HepG2 (cell line): ENCODE measurements around the gene HELZ. TPM values are rescaled to one million over a fixed set of nuclear protein-coding genes. Genes with fewer than 3 reads are reported as not detected.
A peak's percentile ranks its signal among the peaks of the same experiment; 100 is the strongest.
"Not testable (repeated sequence)": the region's sequence is repeated elsewhere in the genome, so short reads cannot be mapped to it uniquely, and the experiment has no call there.

Experiments used
- ATAC-seq: fragments of 200-7000 bp; cut with Tn5 transposase; 3 replicates; pipeline ENCODE4 v1.9.1; 2020; ENCODE audit warnings: mild to moderate bottlenecking, moderate library complexity
- BruUV-seq: library from RNA; stranded (reverse); fragments of 400-500 nt; replicated peaks from 2 replicates; lab custom pipeline; 2021; lab: Mats Ljungman, UMichigan
- CTCF ChIA-PET: fragments of 300-600 bp; formaldehyde crosslinking; extraction: SDS; loops from one replicate; lab custom pipeline; 2021; ENCODE audit warnings: low total read pairs, inconsistent platforms, low intra/inter-chr PET ratio; lab: Yijun Ruan, JAX
- POLR2A ChIA-PET: fragments of 350-600 bp; sonication (Branson Sonifier 250); formaldehyde crosslinking; loops from one replicate; lab custom pipeline; 2020; ENCODE audit warnings: antibody characterized with exemption, inconsistent platforms; lab: Yijun Ruan, JAX
- DNase-seq: peaks from one replicate; pipeline ENCODE4 v3.0.0-alpha.2; 2015; ENCODE audit warnings: low spot score
- FAIRE-seq: peaks from 3 replicates; lab custom pipeline; 2011; peaks lifted over from hg19 to GRCh38; lab: Jason Lieb, UNC
- H2AFZ ChIP-seq: one replicate; pipeline ENCODE4 v1.6.1; 2011; ENCODE audit warnings: low read length, inconsistent platforms
- H3K27ac ChIP-seq: fragments of 300-600 bp; 3 replicates; pipeline ENCODE4 v1.8.0; 2011; ENCODE audit warnings: mixed run types, mild to moderate bottlenecking, mixed read lengths, low read length, inconsistent platforms; ENCODE audit not compliant: insufficient read depth; ENCODE audit errors: extremely low read length
- H3K27me3 ChIP-seq, 2 experiments: fragments of 200-600 bp in 1 of 2; 2 replicates in 1 of 2; 3 replicates in 1 of 2; pipeline versions ENCODE4 v1.6.0 to v1.8.0; 2011; ENCODE audit warnings: low read length in 2 of 2, mild to moderate bottlenecking in 2 of 2, moderate library complexity in 2 of 2, inconsistent platforms in 1 of 2; ENCODE audit not compliant: insufficient read depth in 2 of 2, control insufficient read depth in 1 of 2
- H3K36me3 ChIP-seq, 2 experiments: fragments of 200-600 bp in 1 of 2; replicated peaks in 1 of 2; 2 replicates in 1 of 2; 3 replicates in 1 of 2; pipeline versions ENCODE4 v1.5.1 to v1.8.0; 2011; ENCODE audit warnings: low read length in 2 of 2, inconsistent platforms in 1 of 2; ENCODE audit not compliant: insufficient read depth in 2 of 2, control insufficient read depth in 1 of 2
- H3K4me1 ChIP-seq: 2 replicates; pipeline ENCODE4 v1.5.1; 2012; ENCODE audit warnings: low read length, inconsistent platforms; ENCODE audit not compliant: insufficient read depth
- H3K4me2 ChIP-seq: 2 replicates; pipeline ENCODE4 v1.6.0; 2011; ENCODE audit warnings: low read depth, low read length, inconsistent platforms
- H3K4me3 ChIP-seq, 3 experiments: fragments of 200-600 bp in 1 of 3; sonication (generic), shearing (Covaris generic) in 1 of 3; replicated peaks in 1 of 3; 2 replicates each; pipeline ENCODE4 v1.5.1; 2011 to 2016; ENCODE audit warnings: low read length in 3 of 3, inconsistent platforms in 2 of 3, low read depth in 2 of 3, mild to moderate bottlenecking in 2 of 3, control low read depth in 1 of 3, mixed read lengths in 1 of 3; ENCODE audit not compliant: insufficient read depth in 1 of 3
- H3K79me2 ChIP-seq: one replicate; pipeline ENCODE4 v1.6.1; 2011; ENCODE audit warnings: low read length, inconsistent platforms; ENCODE audit not compliant: insufficient read depth
- H3K9ac ChIP-seq: 2 replicates; pipeline ENCODE4 v1.6.0; 2011; ENCODE audit warnings: mild to moderate bottlenecking, low read depth, low read length, inconsistent platforms; ENCODE audit not compliant: insufficient read depth
- H3K9me3 ChIP-seq: 2 replicates; pipeline ENCODE4 v1.5.1; 2012; ENCODE audit warnings: mild to moderate bottlenecking, low read length
- H4K20me1 ChIP-seq: 2 replicates; pipeline ENCODE4 v1.6.0; 2011; ENCODE audit warnings: inconsistent platforms, mild to moderate bottlenecking, low read length, moderate library complexity; ENCODE audit not compliant: insufficient read depth
- FOXK1 ChIP-seq: sonication (generic); formaldehyde crosslinking; IDR thresholded peaks from 2 replicates; pipeline ENCODE4 v1.4.0; 2020; ENCODE audit warnings: low read depth, missing genetic modification reagents, borderline replicate concordance
- HNF4A ChIP-seq: sonication (generic); formaldehyde crosslinking; IDR thresholded peaks from 2 replicates; pipeline ENCODE4 v1.4.0; 2020; ENCODE audit warnings: missing genetic modification reagents
- NR2F1 ChIP-seq, 2 experiments: fragments of 450-650 bp in 1 of 2; formaldehyde crosslinking in 1 of 2; IDR thresholded peaks; 2 replicates each; pipeline versions ENCODE4 v1.5.0 to v1.6.1; 2016 to 2020; ENCODE audit warnings: mild to moderate bottlenecking in 1 of 2, missing compliant biosample characterization in 1 of 2, missing genetic modification reagents in 1 of 2, moderate library complexity in 1 of 2
- NR2F6 ChIP-seq, 2 experiments: IDR thresholded peaks; 2 replicates each; pipeline ENCODE4 v1.6.1; 2016; ENCODE audit warnings: antibody characterized with exemption in 1 of 2, mild to moderate bottlenecking in 1 of 2
- RARA ChIP-seq: IDR thresholded peaks from 2 replicates; pipeline ENCODE4 v1.6.1; 2016; ENCODE audit warnings: missing genetic modification reagents, missing compliant biosample characterization
- SALL1 ChIP-seq: sonication (generic); formaldehyde crosslinking; IDR thresholded peaks from 2 replicates; pipeline ENCODE4 v1.8.0; 2022; ENCODE audit warnings: mild to moderate bottlenecking, missing genetic modification reagents
- SP5 ChIP-seq: IDR thresholded peaks from 2 replicates; pipeline ENCODE4 v1.6.1; 2016; ENCODE audit warnings: low read depth, borderline replicate concordance
- SRY ChIP-seq: sonication (generic); formaldehyde crosslinking; IDR thresholded peaks from 2 replicates; pipeline ENCODE4 v1.8.0; 2022; ENCODE audit warnings: mild to moderate bottlenecking, missing genetic modification reagents
- ZBTB20 ChIP-seq: sonication (generic); formaldehyde crosslinking; IDR thresholded peaks from 2 replicates; pipeline ENCODE4 v1.8.1; 2023; ENCODE audit warnings: missing genetic modification reagents, low read depth, mild to moderate bottlenecking, borderline replicate concordance
- ZGPAT ChIP-seq: IDR thresholded peaks from 2 replicates; pipeline ENCODE4 v1.6.1; 2016; ENCODE audit warnings: mild to moderate bottlenecking
- WGBS: methylation state at CpG from one replicate; pipeline ENCODE4 v1.1.6; 2017; ENCODE audit warnings: low lambda C conversion rate; 5-methylcytosine and 5-hydroxymethylcytosine counted together
- in situ Hi-C: cut with HindIII; loops from 2 replicates; pipeline ENCODE4 v1.10.0; 2017; ENCODE audit warnings: low pct_unique_long_range_greater_than_20kb; ENCODE audit not compliant: extremely low pct_ligation_motif_present
- intact Hi-C: fragments of 100-400 bp; cut with micrococcal nuclease; formaldehyde crosslinking; loops from one replicate; pipeline ENCODE4 v1.10.0; 2022; ENCODE audit not compliant: unreplicated experiment
- polyA plus RNA-seq, 8 experiments: library from polyadenylated mRNA; depleted of rRNA in 3 of 8; stranded (reverse) in 7 of 8; unstranded in 1 of 8; fragments of >200 nt; fragmentation: Illumina TruSeq in 4 of 8; extraction: Trizol in 4 of 8; gene quantifications; 2 replicates each; pipeline versions ENCODE4 v1.2.1 to v1.2.3, GENCODE V29; 2011 to 2016; ENCODE audit warnings: low read depth in 4 of 8, missing spikeins in 1 of 8, mixed read lengths in 1 of 8; ENCODE audit not compliant: insufficient read depth in 1 of 8
- total RNA-seq, 5 experiments: library from RNA; depleted of rRNA; stranded (reverse); fragments of >200 nt; fragmentation: Illumina TruSeq; extraction: Trizol; gene quantifications; 2 replicates each; pipeline ENCODE4 v1.2.3, GENCODE V29; 2016; ENCODE audit warnings: low read depth in 1 of 5
- TF ChIP-seq, protein P1 (sequence below), 2 experiments: IDR thresholded peaks; 2 replicates each; pipeline ENCODE4 v1.6.1; 2011 to 2012; ENCODE audit warnings: low read length in 2 of 2, borderline replicate concordance in 1 of 2, low read depth in 1 of 2, mild to moderate bottlenecking in 1 of 2, moderate library complexity in 1 of 2

Gene HELZ
- total and polyA plus RNA-seq, 2 of the 13 experiments (the other 11 are each of a cell fraction or from before 2014, with no cell fraction given) = 35.3 to 52.4 TPM

DNA sequence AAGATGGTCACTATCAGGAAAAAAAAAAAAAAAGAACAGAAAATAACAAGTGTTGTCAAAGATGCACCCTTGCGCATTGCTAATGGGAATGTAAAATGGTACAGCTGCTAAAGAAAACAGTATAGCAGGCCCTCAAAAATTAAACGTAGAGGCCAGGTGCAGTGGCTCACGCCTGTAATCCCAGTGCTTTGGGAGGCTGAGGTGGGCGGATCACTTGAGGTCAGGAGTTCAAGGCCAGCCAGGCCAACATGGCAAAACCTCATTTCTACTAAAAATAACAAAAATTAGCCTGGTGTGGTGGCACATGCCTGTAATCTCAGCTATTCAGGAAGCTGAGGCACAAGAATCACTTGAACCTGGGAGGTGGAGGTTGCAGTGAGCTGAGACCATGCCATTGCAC, 6.6 kb upstream of the HELZ start:
- WGBS = 61% methylated on average over 4 of the region's 4 CpGs
- intact Hi-C loops, H3K27me3 ChIP-seq, H4K20me1 ChIP-seq, CTCF ChIA-PET, H3K4me3 ChIP-seq, H3K9ac ChIP-seq, H2AFZ ChIP-seq, H3K27ac ChIP-seq, FAIRE-seq, H3K79me2 ChIP-seq, in situ Hi-C loops, BruUV-seq, DNase-seq, ATAC-seq, H3K4me2 ChIP-seq, POLR2A ChIA-PET, H3K9me3 ChIP-seq, H3K36me3 ChIP-seq: not testable (repeated sequence)
- H3K4me1 ChIP-seq = peaks cover 51% of the 10 kb centered on the region
- TF ChIP-seq NR2F1 (CRISPR knock-in tag; IDR thresholded peaks at IDR 0.05) (peak; percentile 19 to 38; a peak in 2 of 4 replicates), ZGPAT (peak; percentile 32; the same call in 1 of the 2 replicates), NR2F6 (IDR thresholded peaks at IDR 0.05) (peak; percentile 43), NR2F6 (CRISPR knock-in tag; IDR thresholded peaks at IDR 0.05) (peak; percentile 64), RARA (peak; percentile 64), HNF4A (peak; percentile 13; the same call in 1 of the 2 replicates), SALL1 (CRISPR knock-in tag) (peak; percentile 33; the same call in 1 of the 2 replicates), SP5 (CRISPR knock-in tag) (0 out of 2 replicates have a peak, but pooled peaks have one; percentile 32)

GRCh38 chr17:67248291-67248690, 3.3 kb upstream of the HELZ start:
- no peak overlapping the region for H3K4me3 ChIP-seq
- H3K27ac ChIP-seq = no peak overlapping the region
- peaks cover 9% of the 10 kb centered on the region for H4K20me1 ChIP-seq
- H2AFZ ChIP-seq = no peak overlapping the region
- no peak for DNase-seq
- no peaks in the 10 kb centered on the region for H3K9me3 ChIP-seq
- no peak for TF ChIP-seq SRY (CRISPR knock-in tag)
- TF ChIP-seq, protein P1, sequence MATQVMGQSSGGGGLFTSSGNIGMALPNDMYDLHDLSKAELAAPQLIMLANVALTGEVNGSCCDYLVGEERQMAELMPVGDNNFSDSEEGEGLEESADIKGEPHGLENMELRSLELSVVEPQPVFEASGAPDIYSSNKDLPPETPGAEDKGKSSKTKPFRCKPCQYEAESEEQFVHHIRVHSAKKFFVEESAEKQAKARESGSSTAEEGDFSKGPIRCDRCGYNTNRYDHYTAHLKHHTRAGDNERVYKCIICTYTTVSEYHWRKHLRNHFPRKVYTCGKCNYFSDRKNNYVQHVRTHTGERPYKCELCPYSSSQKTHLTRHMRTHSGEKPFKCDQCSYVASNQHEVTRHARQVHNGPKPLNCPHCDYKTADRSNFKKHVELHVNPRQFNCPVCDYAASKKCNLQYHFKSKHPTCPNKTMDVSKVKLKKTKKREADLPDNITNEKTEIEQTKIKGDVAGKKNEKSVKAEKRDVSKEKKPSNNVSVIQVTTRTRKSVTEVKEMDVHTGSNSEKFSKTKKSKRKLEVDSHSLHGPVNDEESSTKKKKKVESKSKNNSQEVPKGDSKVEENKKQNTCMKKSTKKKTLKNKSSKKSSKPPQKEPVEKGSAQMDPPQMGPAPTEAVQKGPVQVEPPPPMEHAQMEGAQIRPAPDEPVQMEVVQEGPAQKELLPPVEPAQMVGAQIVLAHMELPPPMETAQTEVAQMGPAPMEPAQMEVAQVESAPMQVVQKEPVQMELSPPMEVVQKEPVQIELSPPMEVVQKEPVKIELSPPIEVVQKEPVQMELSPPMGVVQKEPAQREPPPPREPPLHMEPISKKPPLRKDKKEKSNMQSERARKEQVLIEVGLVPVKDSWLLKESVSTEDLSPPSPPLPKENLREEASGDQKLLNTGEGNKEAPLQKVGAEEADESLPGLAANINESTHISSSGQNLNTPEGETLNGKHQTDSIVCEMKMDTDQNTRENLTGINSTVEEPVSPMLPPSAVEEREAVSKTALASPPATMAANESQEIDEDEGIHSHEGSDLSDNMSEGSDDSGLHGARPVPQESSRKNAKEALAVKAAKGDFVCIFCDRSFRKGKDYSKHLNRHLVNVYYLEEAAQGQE (IDR thresholded peaks at IDR 0.05; ENCODE audit: borderline replicate concordance in 1 of 2, low read depth in 1 of 2, low read length in 2 of 2) = no peak
- 0 out of 2 replicates have a peak, but pooled peaks have one; percentile 0 for TF ChIP-seq FOXK1 (CRISPR knock-in tag)
- 0 out of 2 replicates have a peak, but pooled peaks have one; percentile 38 for TF ChIP-seq ZBTB20 (CRISPR knock-in tag)
- TF ChIP-seq, all 625 proteins: peak for 2
- intact Hi-C loops = loop anchor here (10.0 kb wide), 1 partner anchor 117 kb away; the partner anchor contains the start of gene PSMD12
- Histone ChIP-seq H3K27me3 (no peaks in the 10 kb centered on the region; a peak in 1 of 5 replicates), H3K9ac (no peak overlapping the region), H3K4me1 (peaks cover 56% of the 10 kb centered on the region), H3K79me2 (peaks cover 25% of the 10 kb centered on the region), H3K36me3 (no peaks in the 10 kb centered on the region), H3K4me2 (0 out of 2 replicates have a peak overlapping the region, but pooled peaks have one; percentile 90)
- 88% methylated on average over 6 of the region's 6 CpGs for WGBS
- FAIRE-seq (no peak), ATAC-seq (no peak)
- in situ Hi-C loops = no loop called here
- CTCF ChIA-PET = no interaction called here
- POLR2A ChIA-PET = no interaction called here
- no TSS peak for BruUV-seq
